Lower leg skin (tissue), 3 donors: Measurements from ENCODE around the gene TTC38.

Experiments
- POLR2A ChIP-seq, 2 donors: fragments of 450-650 bp; IDR thresholded peaks; one replicate each; pipeline ENCODE4 v1.6.1; 2016 to 2017; ENCODE audit warnings: antibody characterized with exemption in 2 of 2, mild to moderate bottlenecking in 1 of 2, moderate library complexity in 1 of 2
- TF ChIP-seq, protein P1 (sequence below), 3 donors: fragments of 450-650 bp; IDR thresholded peaks; one replicate each; pipeline ENCODE4 v1.5.1; 2016; ENCODE audit warnings: antibody characterized with exemption in 3 of 3, mild to moderate bottlenecking in 3 of 3, moderate library complexity in 2 of 3

DNA sequence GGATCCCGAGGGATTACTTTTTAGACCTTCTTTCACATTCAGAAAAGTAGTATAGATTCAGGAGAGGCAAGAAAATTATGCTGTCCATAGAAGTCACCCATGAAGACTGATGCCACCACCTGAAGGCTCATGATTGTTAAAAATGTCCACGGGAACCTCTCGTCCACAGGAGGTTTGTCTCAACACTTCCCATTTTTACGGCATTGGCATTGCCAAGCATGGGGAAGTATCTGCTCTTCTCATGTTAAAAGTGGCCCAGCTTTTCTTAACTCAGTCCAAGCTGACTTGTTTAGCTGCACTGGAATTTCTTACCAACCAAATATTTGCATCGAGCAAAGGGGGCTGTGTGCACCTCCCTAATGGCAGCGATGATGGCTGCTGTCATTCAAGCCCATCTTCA is 27.3 kb upstream of the TTC38 start:
- no peak for TF ChIP-seq POLR2A (IDR thresholded peaks at IDR 0.05)
- TF ChIP-seq, protein P1, sequence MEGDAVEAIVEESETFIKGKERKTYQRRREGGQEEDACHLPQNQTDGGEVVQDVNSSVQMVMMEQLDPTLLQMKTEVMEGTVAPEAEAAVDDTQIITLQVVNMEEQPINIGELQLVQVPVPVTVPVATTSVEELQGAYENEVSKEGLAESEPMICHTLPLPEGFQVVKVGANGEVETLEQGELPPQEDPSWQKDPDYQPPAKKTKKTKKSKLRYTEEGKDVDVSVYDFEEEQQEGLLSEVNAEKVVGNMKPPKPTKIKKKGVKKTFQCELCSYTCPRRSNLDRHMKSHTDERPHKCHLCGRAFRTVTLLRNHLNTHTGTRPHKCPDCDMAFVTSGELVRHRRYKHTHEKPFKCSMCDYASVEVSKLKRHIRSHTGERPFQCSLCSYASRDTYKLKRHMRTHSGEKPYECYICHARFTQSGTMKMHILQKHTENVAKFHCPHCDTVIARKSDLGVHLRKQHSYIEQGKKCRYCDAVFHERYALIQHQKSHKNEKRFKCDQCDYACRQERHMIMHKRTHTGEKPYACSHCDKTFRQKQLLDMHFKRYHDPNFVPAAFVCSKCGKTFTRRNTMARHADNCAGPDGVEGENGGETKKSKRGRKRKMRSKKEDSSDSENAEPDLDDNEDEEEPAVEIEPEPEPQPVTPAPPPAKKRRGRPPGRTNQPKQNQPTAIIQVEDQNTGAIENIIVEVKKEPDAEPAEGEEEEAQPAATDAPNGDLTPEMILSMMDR (IDR thresholded peaks at IDR 0.05) = no peak
